Ovary (tissue), 9 donors: Measurements from ENCODE around the gene FARP2. TPM values are rescaled to one million over a fixed set of nuclear protein-coding genes. Genes with fewer than 3 reads are reported as not detected.

Experiments used
- DNase-seq, 5 donors: peaks; one replicate each; pipeline ENCODE4 v3.0.0-alpha.2; 2019 to 2020
- H3K27ac ChIP-seq, 2 donors: fragments of 200-600 bp; one replicate each; pipeline versions ENCODE4 v1.5.1 to v1.8.0; 2019 to 2022
- H3K27me3 ChIP-seq: fragments of 200-600 bp; one replicate; pipeline ENCODE4 v1.8.0; 2022
- H3K36me3 ChIP-seq: fragments of 200-600 bp; sonication (generic); one replicate; pipeline ENCODE4 v1.5.1; 2019
- H3K4me1 ChIP-seq: one replicate; pipeline ENCODE4 v1.8.1; 2013; ENCODE audit warnings: mild to moderate bottlenecking, moderate library complexity; ENCODE audit not compliant: insufficient read depth
- H3K4me3 ChIP-seq: fragments of 200-600 bp; sonication (generic); one replicate; pipeline ENCODE4 v1.5.1; 2017
- H3K9me3 ChIP-seq, 2 donors: fragments of 200-600 bp in 1 of 2; sonication (generic) in 1 of 2; one replicate each; pipeline versions ENCODE4 v1.5.1 to v1.8.1; 2013 to 2019; ENCODE audit warnings: mild to moderate bottlenecking in 1 of 2, moderate library complexity in 1 of 2
- CTCF ChIP-seq, 3 donors: fragments of 450-650 bp in 2 of 3; fragments of 200-600 bp in 1 of 3; IDR thresholded peaks; one replicate each; pipeline versions ENCODE4 v1.5.1 to v1.8.0; 2016 to 2022; ENCODE audit warnings: antibody characterized with exemption in 3 of 3, mild to moderate bottlenecking in 1 of 3
- EP300 ChIP-seq: sonication (generic); formaldehyde crosslinking; IDR thresholded peaks from one replicate; pipeline ENCODE4 v1.6.1; 2017; ENCODE audit warnings: antibody characterized with exemption
- POLR2A ChIP-seq: fragments of 450-650 bp; IDR thresholded peaks from one replicate; pipeline ENCODE4 v1.6.1; 2017; ENCODE audit warnings: antibody characterized with exemption, mild to moderate bottlenecking, moderate library complexity
- WGBS, 3 donors: extraction: QIAGEN DNeasy Blood & Tissue Kit in 1 of 3; methylation state at CpG; one replicate each; pipeline versions ENCODE4 v1.1.5 to v1.1.7; 2013 to 2017; 5-methylcytosine and 5-hydroxymethylcytosine counted together
- intact Hi-C, 4 donors: fragments of 100-400 bp; cut with DNase I; formaldehyde crosslinking; loops; one replicate each; pipeline versions ENCODE4 v1.11.0 to v1.15.1; 2022 to 2023
- polyA plus RNA-seq, 2 donors: library from polyadenylated mRNA; stranded (reverse); fragments of 200-250 nt in 1 of 2; fragments of 350-450 nt in 1 of 2; fragmentation: Illumina TruSeq in 1 of 2; extraction: RNeasy Lipid Tissue Mini Kit (QIAGEN cat#74804) in 1 of 2; gene quantifications; one replicate each; pipeline ENCODE4 v1.2.3, GENCODE V29; 2013 to 2014
- total RNA-seq, 7 donors: library from RNA; depleted of rRNA in 2 of 7; stranded (reverse); fragments of >200 nt in 2 of 7; fragmentation: NEBNext Ultra II Directional in 3 of 7; extraction: Animal tissue kit (Norgen Biotek cat#: 25700) in 3 of 7; gene quantifications; one replicate each; pipeline versions ENCODE4 v1.1.0 to v1.2.4, GENCODE V29; 2016 to 2023
- donor health status: DM: no; HTN: no; CAD: no; lungs with moderate emphysema.
- donor health status: DM: no; HTN: no; CAD: no.
- donor health status: Bipolar disorder and iron deficiency.
- donor health status: DM: yes; HTN: yes; CAD: no.
- donor health status: DM: no; HTN: no; CAD: no.
- donor health status: DM: yes; HTN: yes; CAD: no.

Gene FARP2
- total and polyA plus RNA-seq, 9 donors = 13.5 to 62.1 (median 39.5) TPM

DNA sequence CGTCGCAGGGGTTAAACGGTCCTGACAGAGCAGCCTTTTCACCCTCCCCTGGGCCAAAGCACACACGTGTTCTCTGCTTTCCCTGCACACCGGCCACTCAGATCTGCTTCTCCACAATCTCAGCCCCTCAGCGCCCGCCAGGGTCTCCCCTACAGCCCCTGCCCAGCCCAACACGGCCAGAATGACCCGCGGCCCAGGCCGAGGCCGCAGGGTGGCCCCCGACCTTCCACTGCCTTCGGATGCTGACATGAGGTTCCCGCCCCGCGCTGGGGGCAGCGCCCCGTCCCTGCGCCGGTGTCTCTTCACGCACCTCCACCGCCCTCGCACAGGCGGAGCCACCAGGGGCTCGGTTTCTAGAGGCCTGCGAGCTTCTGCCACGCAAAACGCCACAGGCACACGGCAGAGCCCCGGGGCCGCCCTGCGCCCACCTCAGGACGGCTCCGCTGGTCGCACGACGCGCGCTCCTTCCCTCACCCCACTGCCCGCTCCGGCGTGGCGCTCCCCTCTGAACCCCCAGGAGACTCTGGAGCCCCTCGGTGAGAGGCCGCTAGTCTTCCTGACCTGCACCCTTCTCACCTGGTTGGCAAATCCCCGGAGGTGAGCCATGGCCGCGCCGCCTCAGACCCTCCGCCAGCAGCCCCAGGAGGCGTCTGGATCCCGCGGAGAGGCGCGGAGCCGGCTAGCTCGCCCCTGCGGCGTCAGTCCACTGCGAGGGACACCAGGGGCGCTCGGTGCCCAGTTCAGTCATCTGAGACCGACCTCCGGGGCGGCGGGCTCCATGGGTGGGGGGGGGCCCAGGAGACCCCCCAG is 151.6 kb downstream of the FARP2 start:
- DNase-seq = peak; percentile 40 to 71 (median 51)
- intact Hi-C loops = loop anchor here in 1 of 4 donors (5.0 kb wide), 1 partner anchor 150 kb away; the partner anchor contains the start of gene FARP2
- Histone ChIP-seq H3K27ac (peak overlapping the region in 1 of 2 donors; percentile 55), H3K27me3 (no peaks in the 10 kb centered on the region), H3K4me3 (peak overlapping the region; percentile 99), H3K36me3 (no peaks in the 10 kb centered on the region), H3K9me3 (no peaks in the 10 kb centered on the region), H3K4me1 (peaks cover 9% of the 10 kb centered on the region)
- WGBS, 3 donors = 1% methylated on average over 45 to 67 of the region's 67 CpGs
- TF ChIP-seq POLR2A (no peak), CTCF (IDR thresholded peaks at IDR 0.05) (peak in 1 of 3 donors; percentile 15)

- TF ChIP-seq POLR2A = peak; percentile 65
- no peak for TF ChIP-seq EP300
- TF ChIP-seq CTCF (IDR thresholded peaks at IDR 0.05) = peak in 2 of 3 donors; percentile 11 to 30
- Histone ChIP-seq H3K27me3 (no peaks in the 10 kb centered on the region), H3K4me3 (peak within 1 kb of the TSS; percentile 99), H3K27ac (peak within 1 kb of the TSS; percentile 55 to 87), H3K36me3 (no peaks in the 10 kb centered on the region), H3K4me1 (peaks cover 9% of the 10 kb centered on the region), H3K9me3 (no peaks in the 10 kb centered on the region)
- intact Hi-C loops = loop anchor here in 1 of 4 donors (5.0 kb wide), 1 partner anchor 151 kb away; the partner anchor contains the start of gene FARP2
- DNase-seq = peak; percentile 97 to 98 (median 97)
- WGBS, 3 donors = 0 to 1% (median 0%) methylated on average over 36 to 119 of the region's 122 CpGs
Observed at GRCh38 chr2:241508240-241509154, 152.4 kb downstream of the FARP2 start, which contains the start of gene STK25. STK25 (minus strand) TSS chr2:241508584; CDS start chr2:241508035, 549 bp downstream.

GRCh38 chr2:241509155-241509784 is 153.2 kb downstream of the FARP2 start:
- 8 to 14% (median 11%) methylated on average over 24 of the region's 24 CpGs for WGBS, 3 donors
- intact Hi-C loops = loop anchor here in 1 of 4 donors (5.0 kb wide), 1 partner anchor 152 kb away; the partner anchor contains the start of gene FARP2
- no peaks in the 10 kb centered on the region for H3K36me3 ChIP-seq
- TF ChIP-seq EP300 (no peak), POLR2A (no peak), CTCF (IDR thresholded peaks at IDR 0.05) (no peak)
- H3K4me1 ChIP-seq = peaks cover 9% of the 10 kb centered on the region
- H3K4me3 ChIP-seq = peak overlapping the region; percentile 99
- no peaks in the 10 kb centered on the region for H3K27me3 ChIP-seq
- peak in 1 of 5 donors; percentile 59 for DNase-seq
- peak overlapping the region; percentile 41 to 87 for H3K27ac ChIP-seq
- H3K9me3 ChIP-seq = no peaks in the 10 kb centered on the region
